GM21367 (cell line): Measurements from ENCODE around the gene CAMP.
"Not testable (repeated sequence)": the region's sequence is repeated elsewhere in the genome, so short reads cannot be mapped to it uniquely, and the experiment has no call there.

Experiments used
- ATAC-seq: cut with Tn5 transposase; IDR thresholded peaks from one replicate; pipeline ENCODE4 v1.9.1; 2021; ENCODE audit not compliant: unreplicated experiment

Gene CAMP

DNA sequence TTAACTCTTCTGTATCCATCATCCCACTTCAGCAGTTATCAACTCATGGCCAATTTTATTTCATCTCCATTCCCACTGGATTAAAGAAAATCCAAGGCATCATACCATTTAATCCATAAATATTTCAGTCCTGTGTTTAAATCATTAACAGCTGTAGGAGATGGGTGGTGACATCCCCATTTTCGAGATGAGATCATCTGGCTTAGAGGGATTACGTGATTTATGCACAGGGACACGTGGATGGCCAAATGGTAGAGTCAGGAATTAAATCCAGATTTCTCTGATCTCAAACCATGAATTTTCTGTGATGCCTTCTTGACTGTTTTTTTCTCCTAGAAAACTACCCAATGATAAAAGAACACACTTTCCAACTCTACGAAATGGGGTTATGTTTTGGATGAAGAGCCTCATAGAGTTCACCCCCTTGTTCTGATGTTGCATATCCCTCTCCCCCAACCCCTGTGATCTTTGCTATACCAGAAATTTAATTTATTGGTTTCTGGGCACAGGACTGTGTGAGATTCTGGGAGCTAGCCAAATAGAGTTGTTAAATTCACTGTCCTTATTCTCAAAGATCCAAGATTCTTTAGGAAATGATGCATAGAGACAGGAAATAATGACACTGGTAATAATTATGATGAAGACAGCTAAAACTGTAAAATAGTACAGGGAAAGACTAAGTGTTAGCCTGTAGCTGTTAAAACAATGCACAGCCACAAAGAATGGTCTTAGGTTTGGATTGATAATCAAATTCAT, 25.0 kb downstream of the CAMP start:
- ATAC-seq: no peak

DNA sequence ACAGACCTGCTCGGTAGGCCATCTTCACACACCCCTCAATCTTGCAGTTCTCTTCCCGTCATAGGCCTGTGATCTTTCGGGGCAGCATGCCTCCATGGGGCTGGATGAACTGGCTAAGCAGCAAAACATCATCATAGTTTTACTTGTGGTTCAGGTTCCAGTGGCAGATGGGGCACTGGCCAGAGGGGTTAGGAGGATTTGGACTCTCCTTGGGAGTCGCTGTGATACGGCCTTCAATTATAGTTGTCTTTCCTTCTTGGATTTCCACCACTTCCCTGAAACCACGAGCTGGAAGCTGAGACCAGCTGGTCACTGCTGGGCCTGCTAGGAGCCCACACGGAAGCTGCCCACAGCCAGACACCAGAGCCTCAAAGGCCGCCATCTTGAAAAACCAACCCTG, 33.3 kb downstream of the CAMP start:
- ATAC-seq: no peak

DNA sequence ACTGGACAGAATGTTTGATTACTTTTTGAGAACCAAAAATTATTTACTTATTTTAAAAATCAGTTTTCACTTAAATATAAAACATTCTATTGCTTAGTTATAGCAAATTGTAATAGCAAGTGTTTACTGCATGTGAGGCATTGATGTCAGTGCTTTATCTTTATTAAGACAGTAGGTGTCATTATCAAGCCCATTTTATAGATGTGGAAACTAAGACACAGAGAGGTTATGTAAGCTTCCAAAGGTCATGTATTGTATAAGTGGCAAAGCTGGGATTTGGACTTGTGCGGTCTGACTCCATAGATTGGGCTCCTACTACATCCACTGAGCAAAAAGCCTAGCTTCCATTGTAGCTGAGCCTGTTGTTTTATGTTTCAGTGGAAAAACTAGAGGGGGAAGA, 35.2 kb downstream of the CAMP start:
- ATAC-seq: no peak

DNA sequence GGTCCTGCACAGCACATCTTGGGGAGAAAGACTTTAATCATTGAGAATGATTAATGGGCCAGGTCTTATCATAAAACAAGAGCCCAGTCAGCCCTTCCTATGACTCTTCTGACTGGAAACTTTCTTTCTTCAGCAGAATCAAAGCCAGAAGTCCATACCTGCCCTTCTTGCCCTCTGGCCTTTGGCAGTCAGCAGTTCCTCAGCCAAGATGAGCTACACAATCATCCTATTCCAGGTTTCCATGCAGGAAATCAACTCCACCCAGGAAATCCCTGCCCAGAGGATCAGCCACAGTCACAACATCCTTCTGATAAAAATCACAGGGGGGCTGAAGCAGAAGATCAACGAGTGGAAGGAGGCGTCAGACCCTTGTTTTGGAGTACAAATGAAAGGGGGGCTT, 44.5 kb downstream of the CAMP start:
- ATAC-seq: no peak

DNA sequence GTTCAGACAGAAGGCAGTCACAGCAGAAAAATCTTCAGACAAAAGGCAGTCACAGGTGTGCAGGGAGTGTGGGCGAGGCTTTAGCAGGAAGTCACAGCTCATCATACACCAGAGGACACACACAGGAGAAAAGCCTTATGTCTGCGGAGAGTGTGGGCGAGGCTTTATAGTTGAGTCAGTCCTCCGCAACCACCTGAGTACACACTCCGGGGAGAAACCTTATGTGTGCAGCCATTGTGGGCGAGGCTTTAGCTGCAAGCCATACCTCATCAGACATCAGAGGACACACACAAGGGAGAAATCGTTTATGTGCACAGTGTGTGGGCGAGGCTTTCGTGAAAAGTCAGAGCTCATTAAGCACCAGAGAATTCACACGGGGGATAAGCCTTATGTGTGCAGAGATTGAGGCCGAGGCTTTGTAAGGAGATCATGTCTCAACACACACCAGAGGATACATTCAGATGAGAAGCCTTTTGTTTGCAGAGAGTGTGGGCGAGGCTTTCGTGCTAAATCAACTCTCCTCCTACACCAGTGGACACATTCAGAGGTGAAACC, 45.2 kb downstream of the CAMP start:
- ATAC-seq: no peak

DNA sequence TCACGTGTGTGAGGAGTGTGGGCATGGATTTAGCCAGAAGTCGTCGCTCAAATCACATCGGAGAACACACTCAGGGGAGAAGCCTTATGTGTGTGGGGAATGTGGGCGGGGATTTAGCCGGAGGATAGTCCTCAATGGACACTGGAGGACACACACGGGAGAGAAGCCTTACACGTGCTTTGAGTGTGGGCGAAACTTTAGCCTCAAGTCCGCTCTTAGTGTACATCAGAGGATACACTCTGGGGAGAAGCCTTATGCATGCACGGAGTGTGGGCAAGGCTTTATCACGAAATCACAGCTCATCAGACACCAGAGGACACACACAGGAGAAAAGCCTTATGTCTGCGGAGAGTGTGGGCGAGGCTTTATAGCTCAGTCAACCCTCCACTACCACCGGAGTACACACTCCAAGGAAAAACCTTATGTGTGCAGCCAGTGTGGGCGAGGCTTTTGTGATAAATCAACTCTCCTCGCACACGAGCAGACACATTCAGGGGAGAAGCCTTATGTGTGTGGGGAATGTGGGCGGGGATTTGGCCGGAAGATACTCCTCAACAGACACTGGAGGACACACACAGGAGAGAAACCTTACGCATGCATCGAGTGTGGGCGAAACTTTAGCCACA, 45.8 kb downstream of the CAMP start:
- no peak for ATAC-seq

DNA sequence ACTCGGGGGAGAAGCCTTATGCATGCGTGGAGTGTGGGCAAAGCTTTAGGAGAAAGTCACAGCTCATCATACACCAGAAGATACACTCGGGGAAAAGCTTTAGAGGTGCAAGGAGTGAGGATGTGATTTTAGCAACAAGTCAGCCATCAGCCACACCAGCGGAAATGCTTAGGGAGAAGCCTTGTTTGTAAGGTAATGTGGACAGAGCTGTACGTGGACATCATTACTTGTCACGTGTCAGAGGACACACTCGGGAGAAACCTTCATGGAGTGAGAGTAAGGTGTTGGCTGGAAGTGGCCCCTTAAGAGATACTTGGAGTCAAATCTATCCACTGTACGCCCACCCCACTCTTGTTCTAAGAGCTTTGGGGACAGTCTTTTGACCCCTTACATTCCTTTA, 46.3 kb downstream of the CAMP start:
- no peak for ATAC-seq

DNA sequence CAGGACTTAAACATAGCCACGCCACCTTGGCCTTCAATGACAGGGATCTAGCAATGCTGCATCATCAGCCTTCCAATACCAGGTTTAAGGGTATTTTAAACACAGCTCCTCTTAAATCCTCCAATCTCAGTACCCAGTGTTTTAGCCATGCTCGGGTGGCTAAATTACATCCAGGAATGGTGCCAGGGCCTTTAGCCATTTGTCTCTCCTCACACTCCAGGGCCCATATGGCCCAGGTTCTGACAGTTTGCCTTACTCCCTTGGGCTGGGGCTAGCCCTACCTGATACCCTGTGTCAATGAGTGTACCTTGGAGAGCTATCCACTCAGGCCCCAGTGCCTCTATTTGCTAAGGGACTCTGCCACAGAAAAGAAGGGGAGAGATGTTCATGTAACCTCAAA, 47.0 kb downstream of the CAMP start:
- no peak for ATAC-seq

DNA sequence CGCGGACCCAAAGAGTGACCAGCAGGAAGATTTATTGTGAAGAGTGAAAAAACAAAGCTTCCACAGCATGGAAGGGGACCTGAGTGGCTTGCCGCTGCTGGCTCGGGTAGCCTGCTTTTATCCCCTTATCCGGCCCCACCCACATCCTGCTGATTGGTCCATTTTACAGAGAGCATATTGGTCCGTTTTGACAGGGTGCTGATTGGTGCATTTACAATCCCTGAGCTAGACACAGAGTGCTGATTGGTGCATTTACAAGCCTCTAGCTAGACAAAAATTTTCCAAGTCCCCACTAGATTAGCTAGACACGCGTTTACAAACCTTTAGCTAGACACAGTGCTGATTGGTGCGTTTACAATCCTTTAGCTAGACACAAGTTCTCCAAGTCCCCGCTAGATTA, 47.9 kb downstream of the CAMP start:
- ATAC-seq: not testable (repeated sequence)

DNA sequence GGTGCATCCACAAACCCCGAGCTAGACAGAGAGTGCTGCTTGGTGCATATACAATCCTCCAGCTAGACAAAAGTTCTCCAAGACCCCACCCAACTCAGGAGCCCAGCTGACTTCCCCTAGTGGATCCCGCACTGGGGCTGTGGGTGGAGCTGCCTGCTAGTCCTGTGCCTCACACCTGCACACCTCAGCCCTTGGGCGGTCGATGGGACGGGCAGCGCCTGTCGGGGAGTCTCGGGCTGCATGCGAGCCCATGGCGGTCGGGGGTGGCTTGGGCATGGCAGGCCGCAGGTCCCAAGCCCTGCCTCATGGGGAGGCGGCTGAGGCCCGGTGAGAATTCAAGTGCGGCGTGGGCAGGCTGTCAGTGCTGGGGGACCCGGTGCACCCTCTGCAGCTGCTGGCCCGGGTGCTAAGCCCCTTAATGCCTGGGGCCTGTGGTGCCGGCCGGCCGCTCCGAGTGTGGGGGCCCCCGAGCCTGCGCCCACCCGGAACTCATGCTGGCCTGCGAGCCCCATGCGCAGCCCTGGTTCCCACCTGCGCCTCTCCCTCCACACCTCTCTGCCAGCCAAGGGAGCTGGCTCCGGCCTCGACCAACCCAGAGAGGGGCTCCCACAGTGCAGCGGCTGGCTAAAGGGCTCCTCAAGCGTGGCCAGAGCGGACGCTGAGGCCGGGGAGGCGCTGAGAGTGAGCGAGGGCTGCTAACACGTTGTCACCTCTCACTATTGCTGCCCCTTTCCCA, 48.6 kb downstream of the CAMP start:
- no peak for ATAC-seq

DNA sequence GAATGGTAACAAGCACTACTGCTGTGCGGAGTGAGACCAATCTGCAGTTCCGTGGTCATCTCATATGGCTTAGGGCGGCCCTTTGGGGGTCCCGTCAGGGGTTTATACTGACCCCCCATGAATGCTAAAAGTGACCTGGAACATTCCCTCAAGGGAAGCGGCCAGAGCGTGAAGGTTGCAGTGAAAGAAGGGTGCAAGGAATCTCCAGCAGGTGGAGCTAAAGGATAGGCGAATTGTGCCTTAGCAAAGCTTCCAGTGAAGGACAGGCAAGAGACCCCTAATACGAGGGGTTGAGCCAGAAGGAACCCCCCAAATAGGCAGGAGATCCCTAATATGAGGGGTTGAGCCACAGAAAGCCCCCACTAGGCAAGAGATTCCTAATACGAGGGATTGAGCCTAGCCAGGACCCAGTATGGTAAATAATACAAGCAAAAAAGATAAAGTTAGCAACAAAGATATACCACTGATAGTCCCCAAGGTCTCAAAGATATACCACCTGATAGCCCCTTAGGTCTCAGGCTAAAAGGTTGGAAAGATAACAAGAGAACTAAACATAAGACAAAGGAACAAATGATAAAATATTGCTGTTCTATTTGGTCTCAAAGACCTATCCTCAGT, 50.4 kb downstream of the CAMP start:
- ATAC-seq: no peak

DNA sequence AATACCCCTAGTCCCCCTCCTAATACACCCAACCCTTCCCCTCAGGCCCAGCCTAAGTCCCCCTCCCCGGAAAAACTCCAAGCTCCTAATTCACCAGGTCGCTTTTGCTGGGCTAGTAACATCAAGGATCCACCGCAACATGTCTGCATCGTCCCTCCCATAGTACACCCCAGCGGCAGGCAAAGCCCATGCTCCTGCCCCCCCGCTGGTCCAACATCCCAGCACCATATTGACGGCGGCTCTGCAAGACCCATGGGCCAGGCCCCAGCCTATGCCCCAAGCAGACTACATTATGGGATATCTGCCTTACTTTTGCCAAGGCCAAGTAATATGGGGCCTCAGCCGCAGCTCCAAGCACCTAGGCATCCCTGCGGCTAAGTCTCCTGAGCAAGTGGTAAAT, 51.2 kb downstream of the CAMP start:
- no peak for ATAC-seq
